Lower leg skin (tissue), 3 donors: ENCODE data around the gene PLA2G4A.

ENCODE experiments used
- POLR2A ChIP-seq, 2 donors: fragments of 450-650 bp; IDR thresholded peaks; one replicate each; pipeline ENCODE4 v1.6.1; 2016 to 2017; ENCODE audit warnings: antibody characterized with exemption in 2 of 2, mild to moderate bottlenecking in 1 of 2, moderate library complexity in 1 of 2
- TF ChIP-seq, protein P1 (sequence below), 3 donors: fragments of 450-650 bp; IDR thresholded peaks; one replicate each; pipeline ENCODE4 v1.5.1; 2016; ENCODE audit warnings: antibody characterized with exemption in 3 of 3, mild to moderate bottlenecking in 3 of 3, moderate library complexity in 2 of 3

DNA sequence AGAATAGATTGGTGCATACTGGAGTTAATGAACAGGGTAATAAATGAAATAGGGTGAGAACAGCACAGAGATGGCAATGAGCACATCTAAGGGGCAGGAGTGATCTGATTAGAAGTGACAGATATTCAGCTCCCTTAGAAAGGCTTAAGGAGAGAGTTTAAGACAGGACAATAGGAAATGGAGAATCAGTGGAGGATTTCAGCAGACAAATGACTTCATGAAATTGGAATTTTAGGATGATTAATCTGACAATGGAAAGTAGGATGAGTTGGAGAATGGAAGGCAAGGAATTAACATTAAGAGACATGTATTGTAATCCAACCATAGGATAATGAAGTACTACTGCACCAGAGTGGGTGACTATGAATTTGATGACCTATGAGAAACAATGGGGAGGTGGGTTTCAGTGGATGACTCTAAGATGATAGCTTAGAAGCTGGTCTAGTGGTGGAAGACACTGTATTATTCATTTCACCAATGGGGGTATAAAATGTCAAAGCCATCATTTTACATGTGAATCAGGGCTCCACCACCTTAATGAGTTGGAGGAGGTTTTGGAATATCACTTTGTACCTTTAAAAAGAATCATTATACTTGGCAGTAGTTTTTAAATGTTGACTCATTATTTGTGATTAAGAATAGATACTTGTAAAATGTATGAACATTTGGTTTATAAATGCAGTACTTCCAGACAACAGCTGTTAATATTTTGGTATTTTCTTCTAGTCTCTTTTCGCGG, 139.1 kb downstream of the PLA2G4A start:
- TF ChIP-seq, protein P1, sequence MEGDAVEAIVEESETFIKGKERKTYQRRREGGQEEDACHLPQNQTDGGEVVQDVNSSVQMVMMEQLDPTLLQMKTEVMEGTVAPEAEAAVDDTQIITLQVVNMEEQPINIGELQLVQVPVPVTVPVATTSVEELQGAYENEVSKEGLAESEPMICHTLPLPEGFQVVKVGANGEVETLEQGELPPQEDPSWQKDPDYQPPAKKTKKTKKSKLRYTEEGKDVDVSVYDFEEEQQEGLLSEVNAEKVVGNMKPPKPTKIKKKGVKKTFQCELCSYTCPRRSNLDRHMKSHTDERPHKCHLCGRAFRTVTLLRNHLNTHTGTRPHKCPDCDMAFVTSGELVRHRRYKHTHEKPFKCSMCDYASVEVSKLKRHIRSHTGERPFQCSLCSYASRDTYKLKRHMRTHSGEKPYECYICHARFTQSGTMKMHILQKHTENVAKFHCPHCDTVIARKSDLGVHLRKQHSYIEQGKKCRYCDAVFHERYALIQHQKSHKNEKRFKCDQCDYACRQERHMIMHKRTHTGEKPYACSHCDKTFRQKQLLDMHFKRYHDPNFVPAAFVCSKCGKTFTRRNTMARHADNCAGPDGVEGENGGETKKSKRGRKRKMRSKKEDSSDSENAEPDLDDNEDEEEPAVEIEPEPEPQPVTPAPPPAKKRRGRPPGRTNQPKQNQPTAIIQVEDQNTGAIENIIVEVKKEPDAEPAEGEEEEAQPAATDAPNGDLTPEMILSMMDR (IDR thresholded peaks at IDR 0.05) = no peak
- no peak for TF ChIP-seq POLR2A (IDR thresholded peaks at IDR 0.05)
